Suprapubic skin (tissue), 4 donors: Measurements from ENCODE around the gene GABRB2.

ENCODE experiments used
- EP300 ChIP-seq: sonication (generic); formaldehyde crosslinking; IDR thresholded peaks from one replicate; pipeline ENCODE4 v1.6.1; 2017; ENCODE audit warnings: antibody characterized with exemption
- POLR2AphosphoS5 ChIP-seq, 3 donors: sonication (generic); formaldehyde crosslinking; IDR thresholded peaks; one replicate each; pipeline ENCODE4 v1.6.1; 2017; ENCODE audit warnings: antibody characterized with exemption in 3 of 3
- TF ChIP-seq, protein P1 (sequence below), 2 donors: fragments of 200-600 bp in 1 of 2; fragments of 450-650 bp in 1 of 2; sonication (generic) in 1 of 2; IDR thresholded peaks; one replicate each; pipeline ENCODE4 v1.5.1; 2016 to 2019; ENCODE audit warnings: antibody characterized with exemption in 2 of 2, mild to moderate bottlenecking in 1 of 2, moderate library complexity in 1 of 2

DNA sequence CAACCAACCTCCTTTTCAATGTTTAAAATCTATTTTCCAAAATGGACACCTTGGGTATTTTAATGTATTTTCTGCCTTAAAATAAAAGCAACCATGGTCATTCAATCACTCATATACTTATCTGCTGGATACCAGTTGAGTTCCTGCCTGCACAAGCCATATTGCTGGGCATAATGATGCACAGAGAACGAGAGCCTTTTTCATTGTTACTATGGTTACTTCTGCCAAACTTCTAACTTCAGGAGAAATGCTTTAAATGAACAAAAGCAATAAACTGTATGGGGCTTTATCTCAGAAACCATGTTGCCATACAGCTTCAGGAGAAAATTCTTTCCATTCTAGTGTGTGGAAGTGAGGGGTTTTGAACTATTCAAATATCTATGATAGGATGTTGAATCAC, 269.5 kb downstream of the GABRB2 start:
- TF ChIP-seq, protein P1, sequence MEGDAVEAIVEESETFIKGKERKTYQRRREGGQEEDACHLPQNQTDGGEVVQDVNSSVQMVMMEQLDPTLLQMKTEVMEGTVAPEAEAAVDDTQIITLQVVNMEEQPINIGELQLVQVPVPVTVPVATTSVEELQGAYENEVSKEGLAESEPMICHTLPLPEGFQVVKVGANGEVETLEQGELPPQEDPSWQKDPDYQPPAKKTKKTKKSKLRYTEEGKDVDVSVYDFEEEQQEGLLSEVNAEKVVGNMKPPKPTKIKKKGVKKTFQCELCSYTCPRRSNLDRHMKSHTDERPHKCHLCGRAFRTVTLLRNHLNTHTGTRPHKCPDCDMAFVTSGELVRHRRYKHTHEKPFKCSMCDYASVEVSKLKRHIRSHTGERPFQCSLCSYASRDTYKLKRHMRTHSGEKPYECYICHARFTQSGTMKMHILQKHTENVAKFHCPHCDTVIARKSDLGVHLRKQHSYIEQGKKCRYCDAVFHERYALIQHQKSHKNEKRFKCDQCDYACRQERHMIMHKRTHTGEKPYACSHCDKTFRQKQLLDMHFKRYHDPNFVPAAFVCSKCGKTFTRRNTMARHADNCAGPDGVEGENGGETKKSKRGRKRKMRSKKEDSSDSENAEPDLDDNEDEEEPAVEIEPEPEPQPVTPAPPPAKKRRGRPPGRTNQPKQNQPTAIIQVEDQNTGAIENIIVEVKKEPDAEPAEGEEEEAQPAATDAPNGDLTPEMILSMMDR (IDR thresholded peaks at IDR 0.05) = no peak
- TF ChIP-seq POLR2AphosphoS5 (IDR thresholded peaks at IDR 0.05) (no peak), EP300 (no peak)
